SKM-1 treated with dmso at 0.1 percent for 144 hours (cell line): Measurements from ENCODE around the gene CREB5.

Source experiments
- DNase-seq: peaks from one replicate; lab custom pipeline; 2025; ENCODE audit not compliant: unreplicated experiment; lab: John Stamatoyannopoulos, UW

The CREB5 gene

DNA sequence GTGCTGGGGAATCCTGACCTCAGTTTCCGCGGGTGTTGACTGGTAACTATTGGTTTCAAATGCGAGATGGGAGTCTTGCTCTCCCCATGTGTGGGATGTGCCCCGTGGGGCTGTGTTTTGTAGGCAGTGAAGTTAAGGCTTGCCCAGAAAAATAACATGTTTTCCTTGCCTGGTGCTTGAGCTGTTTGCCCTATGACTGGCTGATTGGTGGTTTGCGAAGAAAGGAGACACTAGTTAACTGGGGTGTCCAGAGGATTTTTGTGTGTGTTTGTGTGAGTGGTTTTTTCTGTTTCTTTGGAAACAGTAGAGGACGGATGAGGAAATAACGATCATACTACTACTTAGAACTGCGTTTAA lies 61.9 kb downstream of the CREB5 start:
- DNase-seq, result no peak

DNA sequence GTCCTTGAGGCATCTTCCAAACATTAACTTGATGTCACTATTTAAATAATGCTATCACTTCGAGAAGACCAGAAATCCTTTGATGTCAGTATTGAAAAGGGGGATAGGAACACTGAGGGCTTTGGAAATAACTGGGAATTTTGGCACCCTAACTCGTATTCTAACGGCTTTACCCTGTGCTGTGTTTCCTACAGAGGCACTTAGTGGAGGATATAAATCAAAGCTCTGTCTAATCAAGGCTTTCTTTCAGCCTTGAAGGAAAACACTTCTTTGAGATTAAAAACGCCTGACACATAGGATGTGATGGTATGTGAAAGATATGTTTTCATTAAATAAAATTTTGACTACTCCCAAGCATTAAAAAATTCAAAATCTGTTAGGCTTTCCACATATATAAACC lies 62.3 kb downstream of the CREB5 start:
- DNase-seq, result no peak

DNA sequence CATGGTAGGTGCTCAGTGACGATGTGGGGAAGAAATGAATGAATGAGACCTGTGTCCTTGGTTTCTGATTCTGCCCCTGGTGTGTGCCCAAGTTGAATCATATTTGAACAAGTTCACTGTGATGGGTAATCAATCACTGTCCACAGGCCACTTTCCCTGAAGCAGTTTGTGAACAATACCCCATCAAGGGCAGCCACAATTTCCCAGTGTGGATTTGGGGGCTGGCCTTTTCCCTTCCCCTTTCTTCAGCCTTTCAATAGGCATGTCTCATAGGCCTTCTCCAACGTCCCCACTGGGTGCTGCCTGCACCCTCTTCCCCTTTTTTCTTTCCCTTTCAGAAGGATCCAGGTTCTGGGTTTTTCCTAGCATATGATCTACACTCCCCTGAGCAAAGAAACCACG lies 64.7 kb downstream of the CREB5 start:
- no peak for DNase-seq

DNA sequence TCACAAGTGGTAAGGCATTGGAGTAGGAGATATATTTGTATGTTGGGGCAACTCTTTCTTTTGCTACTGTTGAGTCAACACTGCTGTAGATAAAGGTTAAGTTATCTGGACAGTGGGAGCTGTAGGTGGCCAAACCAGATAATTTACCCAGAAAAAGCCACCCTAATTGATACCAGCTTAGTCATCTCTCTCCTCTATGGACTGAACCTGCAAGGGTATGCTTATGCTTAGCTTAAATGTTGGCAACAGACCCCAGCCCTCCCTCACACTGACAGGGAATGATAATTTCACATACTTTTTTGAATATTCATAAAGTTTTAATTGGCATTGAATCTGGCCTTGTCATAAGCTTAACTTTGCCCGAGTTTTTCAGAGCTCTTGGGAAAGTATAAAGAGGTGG lies 66.3 kb downstream of the CREB5 start:
- DNase-seq, result no peak

DNA sequence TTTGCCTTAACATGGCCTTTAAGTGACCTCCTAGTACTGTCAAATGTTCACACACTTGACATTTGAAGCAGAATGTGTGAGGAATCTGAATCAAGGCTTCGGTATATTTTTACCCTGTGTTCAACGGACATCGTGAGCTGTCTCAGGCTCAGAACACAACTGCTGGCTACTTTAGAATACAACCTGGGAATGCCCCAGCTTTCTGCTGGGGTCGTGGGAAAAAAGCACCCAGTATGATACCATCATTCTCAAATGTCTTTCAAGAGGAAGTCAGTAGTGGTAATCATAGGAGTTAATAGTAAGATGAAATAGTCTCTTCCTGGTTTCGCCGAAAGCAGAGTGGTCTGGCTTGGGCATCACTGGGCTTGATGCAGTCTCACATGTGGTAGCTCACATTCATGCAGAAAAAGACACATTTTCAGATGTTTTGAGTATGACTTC lies 67.2 kb downstream of the CREB5 start:
- no peak for DNase-seq

DNA sequence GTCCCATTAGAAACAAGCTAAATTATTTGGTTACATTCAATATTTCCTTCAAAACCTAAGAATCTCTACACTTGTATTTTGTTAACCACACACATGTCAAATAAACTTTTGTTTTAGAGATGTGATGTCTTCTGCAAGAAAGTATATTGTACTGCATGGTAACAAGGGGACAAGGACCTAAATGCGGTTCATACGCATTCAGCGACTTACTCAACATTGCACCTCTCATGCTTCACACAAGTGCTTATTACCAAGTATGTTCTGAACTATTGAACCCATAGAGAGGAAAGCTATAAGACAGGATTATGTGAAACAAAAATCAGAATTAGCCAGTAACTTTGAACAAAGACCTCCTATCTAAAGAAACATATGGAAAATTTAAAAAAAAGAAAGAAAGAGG lies 68.3 kb downstream of the CREB5 start:
- no peak for DNase-seq

DNA sequence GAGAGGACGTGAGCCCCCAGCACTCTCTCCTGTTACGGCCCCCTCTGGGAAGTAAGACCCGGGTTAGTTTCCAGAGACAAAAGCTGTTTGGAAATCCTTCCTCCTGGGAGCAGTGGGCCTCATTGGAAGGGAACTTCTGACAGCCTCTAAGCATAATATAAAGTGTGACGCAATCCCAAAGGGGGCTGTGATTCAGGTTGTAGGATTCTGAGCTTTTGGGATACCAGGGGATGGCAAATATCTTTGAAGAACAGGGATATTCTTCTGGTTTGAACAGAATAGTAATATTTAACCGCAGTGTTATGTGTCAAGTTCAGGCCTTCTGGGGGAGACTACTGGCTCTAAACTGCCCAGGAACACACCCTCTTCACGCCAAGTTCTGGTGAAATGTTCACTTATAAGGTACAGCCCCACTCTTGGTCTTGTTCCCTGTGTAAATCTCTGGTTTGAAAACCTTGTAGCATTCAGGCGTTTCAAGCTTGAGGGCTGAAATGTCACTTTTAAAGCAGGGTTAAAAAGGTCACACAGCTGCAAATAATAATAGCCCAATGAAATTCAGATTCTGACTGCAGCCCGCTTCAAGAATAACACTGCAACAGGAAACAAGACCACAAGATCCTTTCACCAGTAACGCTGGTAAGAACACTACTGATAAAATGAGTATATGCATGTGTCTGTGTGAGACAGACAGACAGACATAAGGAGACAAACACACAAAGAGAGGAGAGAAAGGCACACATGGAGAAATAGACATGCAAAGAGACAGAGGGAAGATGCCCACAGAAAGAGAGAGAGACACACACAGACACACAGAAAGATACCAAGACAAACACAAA lies 69.0 kb downstream of the CREB5 start:
- no peak for DNase-seq

DNA sequence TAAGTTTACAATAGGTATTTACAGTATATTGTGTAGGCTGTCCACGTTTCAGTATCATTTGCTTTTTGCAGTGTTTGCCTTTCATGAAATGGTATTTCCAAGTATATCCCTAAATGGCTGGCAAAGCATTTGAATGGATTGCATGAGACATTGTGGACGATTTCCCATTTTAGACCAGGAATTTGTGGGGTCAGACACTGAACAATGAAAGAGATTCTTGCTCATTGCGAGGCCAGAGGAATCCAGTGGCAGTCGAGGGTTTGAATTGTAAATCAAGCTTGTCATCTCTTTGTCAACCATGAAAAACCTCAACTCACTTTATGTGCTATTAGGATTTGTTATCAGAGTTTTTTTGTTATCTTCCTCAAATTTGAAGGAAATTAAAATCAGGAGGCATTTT lies 70.8 kb downstream of the CREB5 start:
- DNase-seq, result no peak

DNA sequence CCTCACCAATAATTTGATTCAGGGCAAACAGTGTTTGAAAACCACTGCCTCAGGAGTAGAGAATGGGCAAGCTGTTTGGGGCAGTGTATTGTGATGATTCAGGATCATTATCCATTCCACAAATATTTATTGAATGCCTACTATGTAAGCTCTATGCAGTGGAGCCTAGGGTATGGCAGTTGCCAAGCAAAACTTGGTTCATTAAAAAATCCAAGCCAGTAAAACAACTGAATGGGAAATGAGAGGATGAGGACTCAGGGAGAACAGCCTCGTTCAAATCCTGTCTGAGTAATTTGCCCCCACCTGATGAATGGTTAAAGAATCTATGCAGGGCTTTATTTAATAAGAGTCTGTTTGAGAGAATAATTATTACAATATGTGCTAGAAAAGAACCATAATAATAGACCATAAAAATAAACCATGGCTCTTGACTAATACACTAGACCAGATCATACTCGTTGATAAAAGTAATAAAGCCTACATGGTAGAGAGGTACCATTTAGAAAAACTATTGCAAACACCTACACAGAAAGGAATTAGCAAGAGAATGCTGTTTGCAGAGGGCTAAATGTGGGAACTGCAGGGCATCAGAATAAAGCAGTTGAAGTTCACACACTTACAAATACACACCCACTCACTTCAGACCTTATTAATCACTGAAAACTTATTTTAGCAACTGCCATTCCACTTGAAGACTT lies 71.7 kb downstream of the CREB5 start:
- DNase-seq, result no peak

DNA sequence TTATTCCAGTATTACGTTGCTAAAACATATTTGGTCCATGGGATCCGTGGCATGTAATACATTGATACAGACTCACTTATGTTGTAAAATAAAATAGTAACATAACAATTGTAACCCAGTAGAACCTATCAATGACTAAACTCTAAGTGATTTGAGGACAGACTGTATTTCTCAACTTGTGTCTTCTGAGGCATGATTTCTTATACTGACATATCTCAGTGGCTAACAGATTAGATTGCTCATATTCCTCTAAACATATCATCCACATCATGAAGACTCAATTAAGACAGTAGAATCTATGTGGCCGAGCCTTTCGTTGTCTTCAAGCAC lies 72.3 kb downstream of the CREB5 start:
- no peak for DNase-seq

DNA sequence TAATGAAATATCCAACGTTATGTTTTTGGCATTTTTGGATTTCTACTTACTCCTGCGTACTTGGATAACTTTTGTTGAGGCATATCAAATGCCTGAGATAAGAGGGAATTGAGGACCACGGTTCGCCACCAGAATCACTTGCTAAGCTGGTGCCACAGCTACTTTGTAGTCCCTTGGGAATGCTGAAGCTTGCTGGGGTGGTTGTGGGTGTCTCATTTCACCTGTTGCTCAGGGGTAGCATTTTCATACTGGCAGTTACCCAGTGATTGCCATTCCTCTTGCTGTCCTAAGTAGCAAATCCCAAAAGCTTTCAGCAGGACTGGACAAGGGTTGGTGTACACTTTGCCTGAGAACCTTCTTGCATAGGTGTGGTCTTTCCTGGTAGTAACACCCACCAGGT lies 75.2 kb downstream of the CREB5 start:
- DNase-seq, result no peak

DNA sequence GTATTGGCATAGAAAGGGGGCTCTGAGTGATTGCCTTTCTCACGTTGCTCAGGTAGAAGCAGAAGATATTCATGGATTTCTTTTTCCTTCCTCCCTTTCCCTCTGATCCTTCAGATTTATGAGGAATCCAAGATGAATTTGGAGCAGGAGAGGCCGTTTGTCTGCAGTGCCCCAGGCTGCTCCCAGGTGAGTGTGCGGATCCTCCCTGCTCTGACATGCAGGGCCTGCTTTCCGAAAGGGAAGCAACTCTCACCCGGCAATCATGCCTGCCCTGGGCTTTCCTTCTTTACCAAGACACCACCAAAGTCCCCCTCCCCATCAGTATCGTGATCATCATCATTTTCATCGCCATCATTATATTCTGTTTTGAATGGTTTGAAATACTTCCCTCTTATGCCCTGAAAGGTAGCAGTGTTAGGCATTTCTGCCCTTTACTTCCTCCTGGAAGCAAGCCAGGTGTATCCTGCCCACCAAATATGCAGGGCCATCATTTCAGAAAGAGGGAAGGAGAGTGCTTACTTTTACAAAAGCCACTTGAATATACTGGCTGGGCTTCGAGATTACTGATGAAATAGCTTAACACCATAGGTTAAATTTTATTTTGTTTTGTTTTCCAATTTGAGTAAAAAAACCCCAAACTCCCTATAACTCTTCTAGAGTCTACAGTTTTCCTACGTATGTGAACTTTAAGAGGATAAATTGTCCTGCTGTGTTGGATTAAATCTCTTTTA lies 75.9 kb downstream of the CREB5 start:
- DNase-seq, result no peak

DNA sequence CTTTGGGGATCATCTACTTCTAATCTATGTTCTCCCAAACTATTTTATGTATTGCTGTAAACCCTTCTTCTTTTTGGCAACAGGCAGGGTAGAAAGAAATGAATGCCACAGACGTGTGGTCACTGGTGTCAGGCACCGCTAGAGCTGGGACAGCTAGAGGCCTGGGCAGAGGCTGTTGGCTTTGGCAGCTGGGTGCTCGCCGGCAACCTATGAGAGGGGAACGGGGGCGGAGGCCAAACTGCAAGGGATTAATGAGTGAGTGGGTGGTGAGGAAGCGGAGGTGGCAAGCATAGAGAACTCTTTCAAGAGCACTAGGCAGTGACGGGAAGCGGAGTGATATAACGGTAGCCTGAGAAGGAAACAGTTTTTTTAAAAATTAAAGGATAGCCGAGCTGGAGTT lies 78.5 kb downstream of the CREB5 start:
- DNase-seq, result no peak

DNA sequence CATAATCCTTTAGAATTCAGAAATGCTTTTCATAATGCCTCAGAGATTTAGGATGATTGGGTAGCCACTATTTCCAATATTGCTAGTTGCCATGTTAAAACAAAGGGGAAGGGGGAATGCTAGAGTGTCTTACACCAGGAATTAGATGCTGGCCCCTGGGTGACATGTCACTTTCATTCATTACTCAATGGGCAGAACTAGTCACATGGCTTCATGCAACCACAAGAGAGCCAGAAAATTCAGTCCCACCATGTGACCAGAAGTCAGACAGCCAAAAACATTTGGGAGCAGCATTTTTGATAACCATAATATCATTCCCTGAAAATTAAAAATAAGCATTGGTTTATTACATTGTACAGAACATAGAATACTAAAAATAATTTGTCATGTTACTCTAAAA lies 81.2 kb downstream of the CREB5 start:
- DNase-seq, result no peak

DNA sequence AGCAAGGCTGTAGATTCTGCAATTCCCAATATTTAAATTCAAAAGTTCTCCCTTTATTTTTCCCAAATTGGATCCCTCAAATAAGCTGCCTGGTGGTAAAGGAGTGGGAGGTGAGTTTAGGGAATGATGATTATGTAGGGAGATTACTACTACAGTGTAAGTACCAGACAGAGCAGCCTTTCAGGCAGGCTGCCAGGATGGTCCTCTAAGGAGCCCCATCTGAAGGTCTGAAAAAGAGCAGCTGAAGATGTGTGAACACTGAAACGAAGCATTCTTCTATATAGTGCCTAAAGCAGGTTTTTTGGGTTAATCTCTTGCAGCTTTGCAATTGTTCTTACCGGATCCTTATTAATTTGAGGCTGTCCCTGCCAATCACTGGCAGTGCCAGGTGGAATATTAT lies 84.7 kb downstream of the CREB5 start:
- DNase-seq, result no peak

DNA sequence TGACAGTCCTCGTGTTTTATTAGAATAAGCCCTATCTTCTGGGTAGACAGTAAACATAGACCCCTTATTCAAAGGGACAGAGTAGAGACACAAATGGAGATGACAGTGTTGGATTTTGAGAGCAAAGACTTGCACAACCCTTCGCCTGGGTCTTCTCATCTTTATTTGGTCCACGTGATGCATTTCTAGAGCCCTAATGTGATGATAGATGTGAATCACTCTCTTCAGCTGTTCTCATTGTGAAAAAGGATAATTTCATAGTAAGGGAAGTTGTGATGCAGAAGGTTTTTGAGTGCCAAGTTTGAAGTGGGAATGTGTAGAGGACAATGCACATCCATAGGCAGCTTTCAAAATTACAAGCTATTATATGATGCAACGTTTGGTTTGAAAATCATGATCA lies 86.3 kb downstream of the CREB5 start:
- DNase-seq, result no peak

DNA sequence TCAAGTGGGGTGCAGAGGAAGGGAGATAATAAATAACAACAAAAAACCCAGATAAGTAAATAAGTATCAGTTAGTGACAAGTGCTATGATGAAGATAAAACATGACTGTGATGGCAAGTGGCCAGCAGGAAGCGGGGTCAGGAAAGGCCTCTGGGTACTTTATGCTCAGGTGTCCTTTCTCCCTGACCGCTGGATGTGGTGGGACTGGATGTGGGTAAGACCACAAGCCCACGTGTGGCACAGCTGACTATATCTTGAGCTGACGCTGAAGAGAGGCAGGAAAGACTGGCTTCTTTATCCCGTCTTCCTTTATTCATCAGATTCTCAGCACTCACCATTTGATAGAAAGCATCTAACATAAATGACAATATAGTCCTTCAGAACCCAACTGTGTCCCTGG lies 87.8 kb downstream of the CREB5 start:
- no peak for DNase-seq

DNA sequence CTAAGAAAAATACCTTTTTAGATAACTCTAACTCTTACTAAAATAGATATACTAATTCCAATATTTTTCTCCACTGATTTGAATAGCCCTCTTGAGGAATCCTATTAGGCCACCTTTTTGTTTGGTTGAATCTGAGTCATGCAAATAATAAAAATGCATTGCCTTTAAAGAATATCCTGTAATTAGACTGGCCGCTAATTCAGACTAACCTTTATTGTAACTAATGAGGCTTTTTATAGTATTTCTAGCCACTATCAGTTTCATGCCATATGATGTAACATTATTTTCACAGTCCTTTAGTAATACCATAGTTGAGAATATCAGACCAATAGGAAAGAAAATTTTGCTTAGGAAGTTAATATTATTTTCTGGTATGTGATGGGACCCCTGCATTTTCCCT lies 90.1 kb downstream of the CREB5 start:
- DNase-seq, result no peak

DNA sequence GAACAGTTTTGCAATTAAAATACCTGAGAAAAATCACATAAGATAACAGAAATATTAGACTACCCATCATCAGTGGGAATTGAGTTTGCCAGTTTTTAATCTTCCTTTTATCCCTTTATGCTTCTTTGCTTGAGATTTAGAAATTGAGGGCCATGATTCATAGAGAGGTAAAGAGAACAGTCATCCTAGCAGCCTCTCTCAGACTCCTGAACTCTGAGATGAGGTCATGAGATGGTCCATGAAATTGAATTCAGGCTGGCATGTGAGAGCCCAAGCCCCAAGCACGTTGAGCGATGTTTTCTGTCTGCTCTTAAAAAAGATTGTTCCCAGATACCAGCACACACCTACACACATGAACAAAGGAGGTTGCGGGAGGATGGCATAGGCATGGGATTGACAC lies 91.1 kb downstream of the CREB5 start:
- DNase-seq, result no peak

DNA sequence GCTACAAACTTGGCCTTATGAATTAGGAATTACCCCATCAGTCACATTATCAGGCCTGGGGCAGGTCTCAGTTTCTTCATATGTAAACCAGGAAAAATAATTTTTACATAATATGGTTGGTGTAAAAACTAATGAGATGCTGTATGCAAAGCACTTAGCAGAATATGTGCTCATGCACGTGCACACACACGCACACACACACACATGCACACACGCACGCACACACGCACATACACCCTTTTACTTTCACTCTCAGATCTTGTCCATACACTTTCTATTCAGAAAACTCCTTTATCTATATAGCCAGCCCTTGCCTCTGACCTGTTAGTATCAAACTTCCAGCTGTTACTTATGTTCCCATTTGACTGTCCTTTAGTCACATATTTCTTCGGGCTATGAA lies 92.7 kb downstream of the CREB5 start:
- DNase-seq, result no peak

DNA sequence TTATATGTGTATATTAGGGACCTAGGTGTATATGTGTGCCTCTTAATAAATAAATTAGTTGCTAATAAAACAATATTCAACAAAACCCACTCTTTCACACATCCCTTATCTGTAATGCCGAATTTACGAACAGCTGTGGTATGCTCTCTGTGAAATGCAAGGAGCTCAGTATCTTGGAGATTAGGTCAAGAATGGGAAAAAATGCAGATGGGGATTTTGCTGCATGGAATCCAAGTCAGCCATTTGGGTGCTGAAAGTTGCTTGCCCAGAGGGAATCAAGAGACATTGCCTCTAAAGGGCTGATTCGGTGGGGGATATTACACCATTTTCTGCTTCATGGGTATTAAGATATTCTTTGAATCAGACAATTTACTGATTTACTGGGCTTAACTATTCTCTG lies 93.5 kb downstream of the CREB5 start:
- no peak for DNase-seq
